LNCaP clone FGC (cell line): ENCODE results near the gene COL27A1.

Source experiments
- DNase-seq: peaks from one replicate; pipeline ENCODE4 v3.0.0-alpha.2; 2011; ENCODE audit warnings: low read depth
- H3K4me3 ChIP-seq: 2 replicates; pipeline ENCODE4 v1.5.1; 2011; ENCODE audit warnings: mild to moderate bottlenecking, low read depth, low read length, control low read depth
- TF ChIP-seq, protein P1 (sequence below): IDR thresholded peaks from 2 replicates; pipeline ENCODE4 v1.5.1; 2012; ENCODE audit warnings: mild to moderate bottlenecking; ENCODE audit not compliant: control insufficient read depth, insufficient read depth; ENCODE audit errors: extremely low read depth

Gene COL27A1

GRCh38 chr9:114236391-114237138, 81.2 kb downstream of the COL27A1 start:
- DNase-seq, result no peak
- TF ChIP-seq, protein P1, sequence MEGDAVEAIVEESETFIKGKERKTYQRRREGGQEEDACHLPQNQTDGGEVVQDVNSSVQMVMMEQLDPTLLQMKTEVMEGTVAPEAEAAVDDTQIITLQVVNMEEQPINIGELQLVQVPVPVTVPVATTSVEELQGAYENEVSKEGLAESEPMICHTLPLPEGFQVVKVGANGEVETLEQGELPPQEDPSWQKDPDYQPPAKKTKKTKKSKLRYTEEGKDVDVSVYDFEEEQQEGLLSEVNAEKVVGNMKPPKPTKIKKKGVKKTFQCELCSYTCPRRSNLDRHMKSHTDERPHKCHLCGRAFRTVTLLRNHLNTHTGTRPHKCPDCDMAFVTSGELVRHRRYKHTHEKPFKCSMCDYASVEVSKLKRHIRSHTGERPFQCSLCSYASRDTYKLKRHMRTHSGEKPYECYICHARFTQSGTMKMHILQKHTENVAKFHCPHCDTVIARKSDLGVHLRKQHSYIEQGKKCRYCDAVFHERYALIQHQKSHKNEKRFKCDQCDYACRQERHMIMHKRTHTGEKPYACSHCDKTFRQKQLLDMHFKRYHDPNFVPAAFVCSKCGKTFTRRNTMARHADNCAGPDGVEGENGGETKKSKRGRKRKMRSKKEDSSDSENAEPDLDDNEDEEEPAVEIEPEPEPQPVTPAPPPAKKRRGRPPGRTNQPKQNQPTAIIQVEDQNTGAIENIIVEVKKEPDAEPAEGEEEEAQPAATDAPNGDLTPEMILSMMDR, result no peak

DNA sequence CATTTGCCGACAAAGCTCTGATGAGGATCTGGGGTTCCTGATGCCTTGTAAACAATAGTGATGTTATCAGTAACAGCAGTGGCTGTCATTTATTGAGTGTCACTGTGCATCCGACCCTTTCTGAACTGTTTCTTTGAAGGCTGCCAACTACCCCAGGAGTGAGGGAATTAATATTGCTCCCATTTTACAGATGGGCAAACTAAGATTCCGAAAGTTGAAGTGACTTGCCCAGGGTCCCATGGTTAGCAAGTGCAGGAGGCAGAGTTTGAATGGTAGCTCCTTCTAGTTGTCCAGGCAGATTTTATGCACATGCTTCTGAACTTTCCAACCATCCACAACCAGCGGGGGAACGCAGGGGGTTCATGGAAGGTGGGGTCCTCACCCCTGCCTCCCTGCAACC, 81.9 kb downstream of the COL27A1 start:
- TF ChIP-seq, protein P1, result no peak
- no peak overlapping the region for H3K4me3 ChIP-seq
- no peak for DNase-seq

More at GRCh38 chr9:114236391-114237138, 81.2 kb downstream of the COL27A1 start:
- no peak overlapping the region for H3K4me3 ChIP-seq

DNA sequence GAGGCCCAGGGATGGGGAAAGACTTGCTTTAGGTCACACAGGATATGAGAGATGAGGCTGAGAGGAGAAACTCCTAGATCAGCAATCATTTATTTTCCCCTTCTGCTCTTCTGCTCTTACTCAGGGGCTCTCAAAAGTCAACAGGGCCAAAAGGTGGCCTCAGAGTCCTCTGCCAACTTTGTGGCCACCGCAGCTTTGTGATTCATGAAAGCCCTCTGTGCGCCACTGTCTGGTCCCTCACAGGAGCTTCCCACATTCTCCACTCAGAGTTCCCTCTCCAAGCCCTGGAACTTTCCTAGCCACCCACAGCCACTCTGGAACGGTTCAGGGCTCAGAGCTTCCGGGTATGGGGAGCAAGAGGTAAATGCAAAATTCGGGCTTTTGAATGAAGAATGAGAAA, 82.4 kb downstream of the COL27A1 start:
- no peak for DNase-seq
- TF ChIP-seq, protein P1, result no peak
- H3K4me3 ChIP-seq, result no peak overlapping the region

DNA sequence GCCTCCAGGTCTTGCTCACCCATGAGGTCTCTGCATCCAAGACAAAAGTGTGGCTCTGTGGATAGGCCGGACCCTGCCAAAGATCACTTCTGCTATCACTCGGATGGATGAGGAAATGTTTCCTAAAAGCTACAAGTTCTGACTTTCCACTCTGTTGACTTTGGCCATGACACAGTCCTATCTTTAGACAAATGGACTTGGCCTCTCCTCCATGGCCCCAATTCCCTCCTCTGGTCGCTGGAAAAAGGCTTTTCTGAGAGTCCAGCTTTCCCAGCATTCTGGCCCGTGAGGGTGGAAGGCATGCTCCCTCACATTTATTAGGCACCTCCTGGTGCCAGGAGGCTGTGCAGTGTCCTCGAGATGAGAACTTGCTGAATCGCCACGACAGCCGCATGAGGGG, 83.1 kb downstream of the COL27A1 start:
- no peak overlapping the region for H3K4me3 ChIP-seq
- TF ChIP-seq, protein P1, result no peak
- no peak for DNase-seq

GRCh38 chr9:114238891-114239875, 83.8 kb downstream of the COL27A1 start:
- no peak overlapping the region for H3K4me3 ChIP-seq
- TF ChIP-seq, protein P1, result 0 out of 2 replicates have a peak, but pooled peaks have one; percentile 9
- no peak for DNase-seq

DNA sequence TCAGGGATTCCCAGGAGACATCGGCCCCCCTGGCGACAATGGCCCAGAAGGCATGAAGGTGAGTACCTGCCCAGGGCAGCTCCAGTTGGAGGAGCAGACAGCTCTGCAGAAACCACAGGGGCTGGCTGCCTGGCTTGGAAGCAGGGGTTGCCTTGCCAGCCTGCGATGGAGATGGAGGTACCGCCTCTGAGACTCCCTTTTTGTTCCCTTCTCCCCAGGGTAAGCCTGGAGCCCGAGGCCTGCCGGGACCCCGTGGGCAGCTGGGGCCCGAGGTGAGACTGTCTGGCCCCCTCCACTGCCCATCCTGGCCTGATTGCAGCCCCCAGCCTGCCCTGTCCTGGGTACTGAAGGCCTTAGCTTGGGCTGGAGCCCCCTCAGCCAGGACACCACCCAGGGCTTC, 84.9 kb downstream of the COL27A1 start:
- TF ChIP-seq, protein P1, result no peak
- no peak overlapping the region for H3K4me3 ChIP-seq
- no peak for DNase-seq
